GM12878 (cell line): Measurements from ENCODE around the gene PTPRU. TPM values are rescaled to one million over a fixed set of nuclear protein-coding genes. Genes with fewer than 3 reads are reported as not detected.

Experiments
- ATF7 ChIP-seq: fragments of 450-650 bp; IDR thresholded peaks from 2 replicates; pipeline ENCODE4 v1.6.1; 2016; ENCODE audit warnings: low read depth, mild to moderate bottlenecking
- BACH1 ChIP-seq: fragments of 450-650 bp; IDR thresholded peaks from 2 replicates; pipeline ENCODE4 v1.6.1; 2017; ENCODE audit warnings: mild to moderate bottlenecking, borderline replicate concordance
- BHLHE40 ChIP-seq, 2 experiments: fragments of 450-650 bp in 1 of 2; IDR thresholded peaks; 2 replicates each; pipeline ENCODE4 v1.6.1; 2011 to 2017; ENCODE audit warnings: low read depth in 2 of 2, borderline replicate concordance in 1 of 2, improper control_type of control experiment in 1 of 2, low read length in 1 of 2, mild to moderate bottlenecking in 1 of 2
- CREM ChIP-seq: IDR thresholded peaks from 2 replicates; pipeline ENCODE4 v1.6.1; 2014; ENCODE audit warnings: antibody characterized with exemption, low read depth
- E2F4 ChIP-seq: IDR thresholded peaks from 2 replicates; pipeline ENCODE4 v1.6.1; 2012; ENCODE audit warnings: low read depth, low read length, improper control_type of control experiment
- EED ChIP-seq: sonication (generic); IDR thresholded peaks from 2 replicates; pipeline ENCODE4 v1.6.1; 2016; ENCODE audit warnings: antibody characterized with exemption, low read depth
- IKZF2 ChIP-seq, 2 experiments: fragments of 450-650 bp; IDR thresholded peaks; 2 replicates each; pipeline ENCODE4 v1.6.1; 2017; ENCODE audit warnings: mild to moderate bottlenecking in 2 of 2, moderate library complexity in 2 of 2
- NBN ChIP-seq: fragments of 450-650 bp; IDR thresholded peaks from 2 replicates; pipeline ENCODE4 v1.6.1; 2016
- NR2C1 ChIP-seq: fragments of 450-650 bp; IDR thresholded peaks from 2 replicates; pipeline ENCODE4 v1.6.1; 2017; ENCODE audit warnings: antibody characterized with exemption, mild to moderate bottlenecking, moderate library complexity
- PBX3 ChIP-seq: IDR thresholded peaks from 2 replicates; pipeline ENCODE4 v1.6.1; 2011; ENCODE audit warnings: mild to moderate bottlenecking, low read depth, low read length, moderate library complexity; ENCODE audit not compliant: insufficient replicate concordance
- RAD21 ChIP-seq: IDR thresholded peaks from 2 replicates; pipeline ENCODE4 v1.6.1; 2011; ENCODE audit warnings: mild to moderate bottlenecking, low read depth, low read length, moderate library complexity; ENCODE audit not compliant: insufficient read depth
- RBBP5 ChIP-seq: fragments of 200-600 bp; sonication (generic); conservative IDR thresholded peaks from 2 replicates; pipeline ENCODE4 v1.6.1; 2016
- SMARCA5 ChIP-seq: fragments of 450-650 bp; IDR thresholded peaks from 2 replicates; pipeline ENCODE4 v1.6.1; 2017; ENCODE audit warnings: mild to moderate bottlenecking
- TBL1XR1 ChIP-seq: IDR thresholded peaks from 2 replicates; pipeline ENCODE4 v1.6.1; 2012; ENCODE audit warnings: low read depth, low read length, improper control_type of control experiment
- YY1 ChIP-seq: IDR thresholded peaks from 2 replicates; pipeline ENCODE4 v1.6.1; 2011; ENCODE audit warnings: low read depth, mild to moderate bottlenecking, low read length
- ZNF24 ChIP-seq: fragments of 450-650 bp; IDR thresholded peaks from 2 replicates; pipeline ENCODE4 v1.6.1; 2017; ENCODE audit warnings: antibody characterized with exemption, mild to moderate bottlenecking
- polyA plus RNA-seq, 11 experiments: library from polyadenylated mRNA; depleted of rRNA in 4 of 11; unstranded in 6 of 11; stranded (reverse) in 5 of 11; fragments of >200 nt; fragmentation: Nextera tagmentation in 4 of 11; fragmentation: Illumina TruSeq in 1 of 11; extraction: Ambion mirVana in 4 of 11; extraction: Trizol in 1 of 11; gene quantifications; 1 replicate in 1 of 11; 2 replicates in 10 of 11; pipeline versions ENCODE4 v1.2.1 to v1.2.3, GENCODE V29; 2011 to 2016; ENCODE audit warnings: inconsistent platforms in 2 of 11, missing spikeins in 2 of 11, low read depth in 1 of 11
- total RNA-seq, 4 experiments: library from RNA; depleted of rRNA in 3 of 4; stranded (reverse); fragments of >200 nt in 3 of 4; fragmentation: Illumina TruSeq in 1 of 4; extraction: Trizol in 1 of 4; gene quantifications; 2 replicates each; pipeline versions ENCODE4 v1.2.1 to v1.2.3, GENCODE V29; 2013 to 2021

The PTPRU gene
- total and polyA plus RNA-seq, 10 of the 15 experiments (the other 5 are each of a cell fraction or from before 2014, with no cell fraction given), result 0.04 to 2.5 (median 0.73) TPM

- no peak for TF ChIP-seq E2F4
- TF ChIP-seq YY1, result peak; percentile 69
- TF ChIP-seq TBL1XR1, result no peak
- TF ChIP-seq NBN, result no peak
- no peak for TF ChIP-seq ATF7
- TF ChIP-seq IKZF2 (IDR thresholded peaks at IDR 0.05), result no peak
- peak; percentile 89 for TF ChIP-seq SMARCA5
- peak; percentile 74 for TF ChIP-seq RAD21
- TF ChIP-seq BHLHE40 (IDR thresholded peaks at IDR 0.05; ENCODE audit: borderline replicate concordance in 1 of 2, low read depth in 2 of 2, low read length in 1 of 2), result peak in 1 of 2 experiments; percentile 75; a peak in 2 of 4 replicates
- no peak for TF ChIP-seq PBX3
- TF ChIP-seq NR2C1, result 0 out of 2 replicates have a peak, but pooled peaks have one; percentile 8
- TF ChIP-seq BACH1, result 0 out of 2 replicates have a peak, but pooled peaks have one; percentile 62
- 0 out of 2 replicates have a peak, but pooled peaks have one; percentile 19 for TF ChIP-seq ZNF24
- TF ChIP-seq CREM, result peak; percentile 35; the same call in 1 of the 2 replicates
- TF ChIP-seq EED, result no peak
- TF ChIP-seq RBBP5, result no peak
Measured at GRCh38 chr1:29235955-29236711, at the start of gene PTPRU (continued).
